Glutamatergic neuron (in vitro differentiated cells): Measurements from ENCODE around the gene DOC2A. TPM values are rescaled to one million over a fixed set of nuclear protein-coding genes. Genes with fewer than 3 reads are reported as not detected.

Experiments
- DNase-seq: peaks from one replicate; pipeline ENCODE4 v3.0.0; 2022
- H3K27ac Mint-ChIP-seq: one replicate; pipeline ENCODE4 v1.8.0; 2020; ENCODE audit warnings: mild to moderate bottlenecking, mixed read lengths, inconsistent platforms; ENCODE audit not compliant: unreplicated experiment
- H3K27me3 Mint-ChIP-seq: one replicate; pipeline ENCODE4 v1.8.0; 2020; ENCODE audit warnings: mild to moderate bottlenecking, moderate library complexity, mixed read lengths, inconsistent platforms; ENCODE audit not compliant: unreplicated experiment
- H3K36me3 Mint-ChIP-seq: one replicate; pipeline ENCODE4 v1.8.0; 2020; ENCODE audit warnings: mild to moderate bottlenecking, mixed read lengths, inconsistent platforms; ENCODE audit not compliant: unreplicated experiment
- H3K4me1 Mint-ChIP-seq: one replicate; pipeline ENCODE4 v1.8.0; 2020; ENCODE audit warnings: mild to moderate bottlenecking, low read depth, mixed read lengths, inconsistent platforms; ENCODE audit not compliant: unreplicated experiment
- H3K4me3 Mint-ChIP-seq: one replicate; pipeline ENCODE4 v1.8.0; 2020; ENCODE audit warnings: mild to moderate bottlenecking, mixed read lengths, inconsistent platforms; ENCODE audit not compliant: unreplicated experiment
- H3K9me3 Mint-ChIP-seq: one replicate; pipeline ENCODE4 v1.8.0; 2020; ENCODE audit warnings: mild to moderate bottlenecking, moderate library complexity, mixed read lengths, inconsistent platforms; ENCODE audit not compliant: unreplicated experiment
- CTCF ChIP-seq: fragments of 200-600 bp; sonication (generic); IDR thresholded peaks from one replicate; pipeline ENCODE4 v1.5.0; 2021; ENCODE audit not compliant: partially characterized antibody, unreplicated experiment
- total RNA-seq: library from RNA; stranded (reverse); fragmentation: NEBNext Ultra II Directional; extraction: Animal tissue kit (Norgen Biotek cat#: 25700); gene quantifications from one replicate; pipeline ENCODE4 v1.2.1, GENCODE V29; 2021; ENCODE audit not compliant: unreplicated experiment

DOC2A gene
- total RNA-seq, 1 donor from 2014 or later, result 4.2 TPM

GRCh38 chr16:29993191-29993902, 17.5 kb downstream of the DOC2A start:
- no peak for TF ChIP-seq CTCF
- Mint-ChIP-seq H3K4me1 (peaks cover 3% of the 10 kb centered on the region), H3K9me3 (peaks cover 3% of the 10 kb centered on the region), H3K4me3 (no peak overlapping the region), H3K36me3 (peaks cover 9% of the 10 kb centered on the region), H3K27me3 (peaks cover 17% of the 10 kb centered on the region), H3K27ac (no peak overlapping the region)
- no peak for DNase-seq

GRCh38 chr16:29992344-29992967, 18.4 kb downstream of the DOC2A start:
- Mint-ChIP-seq H3K27me3 (peaks cover 17% of the 10 kb centered on the region), H3K9me3 (peaks cover 1% of the 10 kb centered on the region), H3K4me3 (peak overlapping the region; percentile 61), H3K27ac (no peak overlapping the region), H3K36me3 (peaks cover 9% of the 10 kb centered on the region), H3K4me1 (peaks cover 3% of the 10 kb centered on the region)
- no peak for TF ChIP-seq CTCF
- DNase-seq, result no peak

- peaks cover 4% of the 10 kb centered on the region for H3K9me3 Mint-ChIP-seq
- peaks cover 9% of the 10 kb centered on the region for H3K36me3 Mint-ChIP-seq
- H3K27ac Mint-ChIP-seq, result no peak overlapping the region
- no peaks in the 10 kb centered on the region for H3K4me1 Mint-ChIP-seq
- no peak for TF ChIP-seq CTCF
- no peak overlapping the region for H3K4me3 Mint-ChIP-seq
- DNase-seq, result no peak
- H3K27me3 Mint-ChIP-seq, result peaks cover 20% of the 10 kb centered on the region
Observed at GRCh38 chr16:29991571-29991904, 19.3 kb downstream of the DOC2A start.

- H3K9me3 Mint-ChIP-seq, result peaks cover 5% of the 10 kb centered on the region
- H3K4me3 Mint-ChIP-seq, result no peak overlapping the region
- no peak overlapping the region for H3K27ac Mint-ChIP-seq
- no peak for DNase-seq
- peaks cover 9% of the 10 kb centered on the region for H3K36me3 Mint-ChIP-seq
- no peak for TF ChIP-seq CTCF
- no peaks in the 10 kb centered on the region for H3K4me1 Mint-ChIP-seq
- peaks cover 20% of the 10 kb centered on the region for H3K27me3 Mint-ChIP-seq
Observed at GRCh38 chr16:29990883-29991570, 19.8 kb downstream of the DOC2A start.

- DNase-seq, result no peak
- H3K36me3 Mint-ChIP-seq, result peaks cover 9% of the 10 kb centered on the region
- no peak for TF ChIP-seq CTCF
- no peak overlapping the region for H3K4me3 Mint-ChIP-seq
- H3K27me3 Mint-ChIP-seq, result peaks cover 22% of the 10 kb centered on the region
- no peaks in the 10 kb centered on the region for H3K4me1 Mint-ChIP-seq
- H3K27ac Mint-ChIP-seq, result no peak overlapping the region
- H3K9me3 Mint-ChIP-seq, result peaks cover 7% of the 10 kb centered on the region
Observed at GRCh38 chr16:29990034-29990433, 20.8 kb downstream of the DOC2A start.
